HT1080 (cell line): Measurements from ENCODE around the gene OLFML1. TPM values are rescaled to one million over a fixed set of nuclear protein-coding genes. Genes with fewer than 3 reads are reported as not detected.
"Not testable (repeated sequence)": the region's sequence is repeated elsewhere in the genome, so short reads cannot be mapped to it uniquely, and the experiment has no call there.

Source experiments
- DNase-seq: peaks from one replicate; pipeline ENCODE4 v3.0.0-alpha.2; 2015; ENCODE audit warnings: low read depth
- total RNA-seq: library from RNA; depleted of rRNA; stranded (reverse); fragments of >200 nt; shearing (Covaris generic); gene quantifications from 2 replicates; pipeline ENCODE4 v1.2.3, GENCODE V29; 2014

OLFML1 gene
- total RNA-seq, 1 experiment from 2014 or later = not detected

DNA sequence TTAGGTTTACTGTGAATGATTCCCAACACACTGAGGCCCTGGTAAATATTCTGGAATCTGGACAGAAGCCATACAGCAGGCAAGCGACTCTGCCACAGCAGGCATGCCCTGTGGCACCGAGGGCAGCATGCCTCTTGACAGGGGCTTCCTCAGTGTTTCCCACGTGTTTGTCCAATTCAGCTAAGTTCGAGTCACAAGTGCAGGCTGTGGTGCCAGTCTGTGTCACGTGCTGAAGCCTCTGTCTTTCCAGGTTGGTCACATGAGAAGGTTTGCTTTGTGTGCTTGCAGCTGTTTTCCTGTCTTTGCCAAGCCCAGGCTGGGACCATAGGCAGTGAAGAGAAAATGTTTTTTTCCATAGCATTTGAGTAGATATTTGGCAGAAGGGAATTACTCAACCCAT, 26.1 kb downstream of the OLFML1 start:
- DNase-seq = no peak

DNA sequence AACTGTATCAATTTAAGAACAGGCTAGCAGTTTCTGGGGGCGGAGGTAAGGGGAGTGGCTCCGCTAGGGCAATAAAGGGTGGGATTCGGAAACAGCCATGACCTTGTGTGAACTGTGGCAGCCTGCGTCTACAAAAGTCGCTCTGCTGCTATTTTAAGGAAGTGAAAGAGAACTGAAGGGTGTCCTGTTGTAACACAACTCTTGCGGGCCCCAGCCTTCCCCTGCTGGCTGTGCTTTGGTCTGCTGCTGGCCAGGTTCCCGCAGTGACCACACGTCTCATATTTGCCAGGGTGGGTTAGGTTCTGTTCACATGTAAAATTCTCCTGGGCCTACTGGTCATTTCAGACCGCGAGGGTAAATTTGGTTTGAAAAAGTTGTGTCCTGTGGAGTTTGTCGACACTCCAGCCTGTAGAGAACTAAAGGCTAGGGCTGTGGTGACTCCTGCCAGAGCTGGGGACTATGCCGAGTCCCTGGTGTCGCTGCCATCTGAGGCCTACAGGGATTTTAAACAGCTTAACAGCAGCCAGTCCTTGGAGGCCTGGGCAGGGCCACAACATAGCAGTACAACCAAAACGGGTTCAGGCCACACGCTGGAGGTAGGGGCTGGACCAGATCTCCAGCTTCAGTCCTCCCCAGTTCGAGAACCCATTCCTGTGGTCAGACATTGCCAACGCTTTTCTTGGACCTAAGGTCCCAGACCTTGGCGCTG, 27.4 kb downstream of the OLFML1 start:
- no peak for DNase-seq

DNA sequence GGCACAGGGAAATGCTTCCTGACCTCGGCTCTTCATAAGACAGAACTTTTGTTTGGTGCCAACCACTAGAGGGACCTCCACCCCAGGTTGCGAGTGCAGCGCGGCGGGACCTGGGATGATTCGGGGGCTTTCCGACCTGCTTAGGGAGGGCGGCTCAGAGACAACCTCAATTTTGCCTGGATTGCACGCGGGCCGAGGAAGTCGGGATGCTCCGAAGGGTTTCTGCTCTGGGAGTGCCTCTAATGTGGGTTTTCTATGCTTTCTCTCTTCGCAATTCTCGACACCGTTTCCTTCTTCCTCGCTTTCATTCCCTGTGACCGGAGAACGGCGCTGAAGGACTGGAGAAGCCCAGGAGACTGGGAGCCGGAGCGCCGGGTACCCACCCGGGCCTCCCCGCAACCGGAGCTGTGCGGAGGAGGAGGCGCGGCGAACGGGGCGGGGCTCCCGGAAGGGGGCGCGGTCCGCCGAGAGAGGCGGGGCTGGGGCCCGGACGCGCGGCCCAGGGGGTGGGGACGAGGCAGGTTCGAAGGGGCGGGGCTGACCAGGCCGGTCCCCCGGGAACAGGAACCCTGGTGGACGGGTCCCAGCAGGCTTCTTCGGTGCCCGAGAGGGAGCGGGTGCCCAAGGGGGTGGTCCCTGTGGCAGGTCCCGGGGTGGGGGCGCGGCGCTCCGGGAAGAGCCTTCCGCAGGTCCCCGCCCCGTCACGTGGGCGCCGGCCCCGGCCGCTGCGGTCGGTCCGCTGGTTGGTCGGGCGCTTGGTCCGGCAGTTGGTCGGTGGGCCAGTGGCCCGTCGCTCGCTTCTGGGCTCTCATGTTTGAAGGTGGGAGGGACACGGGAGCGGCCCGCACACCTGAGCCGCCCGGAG, 28.2 kb downstream of the OLFML1 start, which contains the start of gene PPFIBP2:
Gene PPFIBP2, plus strand, starts transcription at position 766 of the 865 bp plus-strand sequence. CDS start 35,477 bp downstream, outside the sequence.
- DNase-seq = peak; percentile 51

DNA sequence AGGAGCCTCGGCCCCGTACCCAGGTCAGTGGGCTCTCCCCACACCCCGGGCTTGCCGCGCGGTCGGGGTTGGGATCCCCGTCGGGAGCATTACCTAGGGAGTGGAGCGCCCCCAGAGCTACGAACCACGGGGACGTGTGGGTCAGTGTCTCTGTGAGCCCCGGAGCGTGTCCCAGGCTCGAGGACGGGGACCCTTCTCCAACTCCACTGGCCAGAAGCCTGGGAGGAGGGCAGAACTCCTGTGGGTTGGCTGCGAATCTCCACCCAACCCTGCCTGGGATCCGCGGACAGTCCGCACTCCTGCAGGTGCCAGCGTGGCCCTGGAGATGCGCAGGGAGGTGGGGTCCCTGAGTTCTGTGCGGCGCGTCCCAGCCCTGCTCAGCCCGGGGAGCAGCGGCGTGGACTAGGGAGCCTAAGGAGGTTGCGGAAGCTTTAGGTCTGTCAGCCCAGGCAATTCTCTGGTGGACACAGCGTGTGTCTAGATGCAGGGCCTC, 28.8 kb downstream of the OLFML1 start:
- no peak for DNase-seq

DNA sequence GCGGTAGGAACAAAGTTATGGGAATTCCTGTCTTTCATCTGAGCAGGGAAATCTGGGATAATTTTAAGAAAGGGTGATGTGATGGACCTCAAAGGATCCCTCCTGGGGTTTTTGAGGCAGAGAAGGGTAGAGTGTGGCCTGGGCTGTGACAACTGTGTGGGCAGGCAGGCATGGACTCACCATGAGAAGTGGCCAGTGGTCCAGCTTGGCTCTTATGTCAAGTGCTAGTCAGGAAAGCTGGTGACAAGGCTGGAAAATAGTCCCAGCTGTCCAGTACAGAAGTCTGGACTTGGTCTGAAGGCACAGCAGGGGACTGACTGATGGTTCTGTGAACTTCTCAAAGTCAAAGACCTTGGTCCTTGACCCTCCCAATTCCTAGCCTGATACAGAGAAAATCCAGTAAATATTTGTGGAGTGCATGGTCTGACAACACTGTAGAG, 30.2 kb downstream of the OLFML1 start:
- DNase-seq = no peak

DNA sequence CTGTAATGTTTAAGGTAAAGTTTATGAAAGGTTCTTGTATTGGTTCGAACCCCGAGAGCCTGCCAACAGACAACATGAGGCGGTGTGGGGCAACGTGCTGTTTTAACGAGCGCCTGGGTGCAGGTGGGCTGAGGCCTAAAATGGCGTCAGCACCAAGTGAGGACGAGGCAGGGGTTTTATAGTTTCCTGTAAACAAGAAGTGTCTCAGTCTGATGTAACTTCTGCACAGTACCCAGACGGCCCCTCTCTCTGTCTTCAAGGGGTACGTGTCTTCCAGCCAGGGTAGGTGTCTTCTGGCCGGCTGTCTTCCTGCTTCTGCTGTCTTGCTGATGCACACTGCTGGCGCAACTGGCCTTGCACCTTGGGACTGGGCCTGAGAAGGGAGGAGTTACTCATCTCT, 31.2 kb downstream of the OLFML1 start:
- DNase-seq = no peak

DNA sequence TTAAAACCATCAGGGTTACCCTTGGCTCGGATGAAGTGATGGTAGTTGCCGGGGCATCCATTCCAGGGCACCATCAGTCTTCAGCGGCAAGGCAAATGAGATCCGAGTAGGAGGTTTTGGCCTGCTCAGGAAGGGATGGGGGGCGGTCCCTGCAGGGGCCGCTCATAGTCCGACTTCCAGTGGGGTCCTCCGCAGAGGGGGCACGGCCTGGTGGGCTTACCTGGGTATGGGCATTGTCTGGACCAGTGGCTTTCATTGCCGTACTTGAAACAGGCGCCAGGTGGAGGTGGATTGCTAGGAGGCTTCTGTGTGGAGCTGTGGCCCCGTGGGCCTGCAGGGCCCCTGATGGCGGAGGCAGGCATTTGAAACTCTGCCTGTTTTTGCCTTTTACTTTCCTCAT, 32.4 kb downstream of the OLFML1 start:
- not testable (repeated sequence) for DNase-seq

DNA sequence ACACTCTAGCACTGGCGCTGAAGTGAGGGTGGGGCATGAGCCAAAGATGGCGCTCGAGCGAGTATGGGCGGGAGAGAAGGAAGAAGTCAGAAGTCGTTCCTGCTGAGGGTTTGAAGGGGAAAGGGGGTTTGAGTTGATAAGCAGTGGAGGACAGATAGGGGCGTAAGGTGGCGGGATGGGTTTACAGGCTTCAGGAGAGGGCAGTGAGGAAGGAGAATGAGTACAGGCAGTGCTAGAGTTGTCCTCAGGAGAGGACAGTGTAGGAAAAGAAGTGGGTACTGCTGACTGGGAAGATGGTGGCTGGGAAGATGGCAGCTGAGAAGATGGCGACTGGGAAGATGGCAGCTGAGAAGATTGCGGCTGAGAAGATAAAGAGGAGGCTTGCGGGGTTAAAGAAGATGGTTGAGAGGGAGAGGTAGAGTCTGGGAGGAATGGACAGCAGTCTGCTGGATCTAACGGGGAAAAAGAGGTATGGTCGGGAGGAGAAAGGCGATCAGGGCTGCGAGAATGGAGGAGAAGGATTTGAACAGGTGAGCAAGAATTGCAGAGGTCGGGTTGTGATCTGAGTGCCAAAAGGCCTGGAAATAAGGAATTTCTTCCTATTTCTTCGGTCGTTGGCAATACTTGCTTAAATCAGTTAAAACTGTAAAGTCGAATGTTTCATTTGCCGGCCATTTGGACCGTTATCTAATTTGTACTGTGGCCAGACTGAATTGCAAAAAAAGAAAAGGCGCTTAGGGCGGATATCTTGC, 33.7 kb downstream of the OLFML1 start:
- no peak for DNase-seq

DNA sequence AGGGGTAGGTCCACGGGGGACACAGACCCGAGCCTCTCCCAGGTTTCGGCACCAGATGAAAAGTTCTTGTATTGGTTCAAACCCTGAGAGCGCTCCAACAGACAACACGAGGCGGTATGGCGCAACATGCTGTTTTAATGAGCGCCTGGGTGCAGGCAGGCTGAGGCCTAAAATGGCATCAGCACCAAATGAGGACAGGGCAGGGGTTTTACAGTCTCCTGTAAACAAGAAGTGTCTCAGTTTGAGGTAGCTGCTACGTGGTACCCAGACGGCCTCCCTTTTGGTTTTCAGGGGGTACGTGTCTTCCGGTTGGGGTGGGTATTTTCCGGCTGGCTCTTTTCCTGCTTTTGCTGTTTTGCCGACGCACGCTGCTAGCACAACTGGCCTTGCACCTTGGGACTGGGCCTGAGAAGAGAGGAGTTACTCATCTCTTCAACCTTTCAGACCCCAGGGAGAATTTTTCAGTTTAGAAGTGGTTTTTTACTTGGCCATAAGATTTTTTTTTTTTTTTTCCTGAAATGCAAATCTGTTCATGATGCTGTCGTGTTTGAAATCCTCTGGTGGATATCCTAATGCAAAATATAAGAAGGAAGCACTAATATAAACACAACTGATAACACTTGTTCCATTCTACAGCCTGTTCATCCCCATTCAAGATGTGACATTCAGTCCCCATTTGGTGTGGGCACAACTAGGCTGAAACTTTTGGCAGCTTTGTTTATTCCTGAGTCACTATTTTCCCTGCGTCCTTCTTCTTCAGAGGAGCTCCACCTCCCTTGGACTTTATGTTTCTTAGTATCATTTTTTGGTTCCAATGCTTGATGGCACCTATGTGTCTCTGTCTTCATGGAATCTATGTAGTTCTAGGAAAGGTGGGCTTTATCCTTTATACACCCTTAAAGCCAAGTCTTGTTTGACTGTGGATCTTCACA, 35.0 kb downstream of the OLFML1 start:
- no peak for DNase-seq

DNA sequence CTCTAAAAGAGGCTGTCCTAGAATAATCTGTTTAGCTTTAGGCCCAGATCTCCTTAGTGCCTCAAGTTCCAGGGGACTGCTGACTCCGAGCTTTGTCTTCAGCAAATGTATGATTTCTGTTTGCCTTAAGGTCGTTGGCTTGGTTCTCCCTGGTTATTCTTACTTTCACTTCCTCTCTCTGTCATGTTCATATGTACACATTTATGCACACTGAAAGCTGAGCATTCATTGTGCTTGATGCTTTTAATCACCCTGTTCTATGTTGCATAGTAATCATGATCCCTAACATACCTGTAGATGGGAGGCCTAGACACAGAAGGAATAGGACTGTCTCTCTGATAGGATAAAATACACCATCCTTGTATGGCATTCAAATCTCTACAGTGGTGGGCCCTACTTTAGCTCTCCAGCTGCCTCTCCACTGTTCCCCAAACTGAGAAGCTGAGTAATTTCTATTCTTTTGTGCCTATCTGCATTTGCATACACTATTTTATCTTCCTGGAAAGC, 35.7 kb downstream of the OLFML1 start:
- DNase-seq = no peak

DNA sequence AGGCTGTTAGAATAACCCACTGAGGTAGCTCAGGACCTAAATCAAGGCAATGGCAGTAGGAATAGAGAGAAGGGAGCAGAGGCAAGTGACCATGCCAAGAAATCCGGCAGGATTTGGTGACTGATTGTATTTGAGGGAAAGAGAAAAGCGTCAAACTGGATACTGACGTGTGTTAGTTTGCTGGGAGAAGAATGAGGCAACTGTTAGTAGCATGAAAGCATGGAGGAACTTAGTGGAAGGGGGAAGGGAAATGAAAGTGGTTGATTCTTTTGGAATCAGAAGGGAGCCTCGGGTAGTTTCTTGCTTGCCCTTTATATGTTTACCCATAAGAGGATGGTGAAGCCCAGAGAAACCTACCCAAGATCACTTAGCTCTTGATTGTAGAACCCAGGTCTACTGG, 36.8 kb downstream of the OLFML1 start:
- DNase-seq = no peak

DNA sequence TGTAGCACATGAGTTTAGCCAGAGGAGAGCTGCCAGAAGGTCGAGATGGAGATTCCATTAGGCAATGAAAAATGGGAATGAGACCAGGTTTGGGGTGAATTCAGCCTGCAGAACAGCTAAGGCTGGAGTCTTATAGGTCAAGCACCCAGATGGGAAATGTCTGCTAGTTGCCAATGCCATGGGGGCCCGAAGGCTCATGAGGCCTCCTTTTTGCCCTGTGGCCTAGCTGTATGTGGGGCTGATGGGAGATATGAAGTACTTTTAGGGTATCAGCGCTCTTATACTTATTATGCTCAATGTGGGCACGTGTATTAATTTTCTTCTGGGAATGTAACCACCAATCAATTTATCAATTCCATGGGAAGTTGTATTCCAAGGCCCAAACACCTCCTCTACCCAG, 37.2 kb downstream of the OLFML1 start:
- no peak for DNase-seq

DNA sequence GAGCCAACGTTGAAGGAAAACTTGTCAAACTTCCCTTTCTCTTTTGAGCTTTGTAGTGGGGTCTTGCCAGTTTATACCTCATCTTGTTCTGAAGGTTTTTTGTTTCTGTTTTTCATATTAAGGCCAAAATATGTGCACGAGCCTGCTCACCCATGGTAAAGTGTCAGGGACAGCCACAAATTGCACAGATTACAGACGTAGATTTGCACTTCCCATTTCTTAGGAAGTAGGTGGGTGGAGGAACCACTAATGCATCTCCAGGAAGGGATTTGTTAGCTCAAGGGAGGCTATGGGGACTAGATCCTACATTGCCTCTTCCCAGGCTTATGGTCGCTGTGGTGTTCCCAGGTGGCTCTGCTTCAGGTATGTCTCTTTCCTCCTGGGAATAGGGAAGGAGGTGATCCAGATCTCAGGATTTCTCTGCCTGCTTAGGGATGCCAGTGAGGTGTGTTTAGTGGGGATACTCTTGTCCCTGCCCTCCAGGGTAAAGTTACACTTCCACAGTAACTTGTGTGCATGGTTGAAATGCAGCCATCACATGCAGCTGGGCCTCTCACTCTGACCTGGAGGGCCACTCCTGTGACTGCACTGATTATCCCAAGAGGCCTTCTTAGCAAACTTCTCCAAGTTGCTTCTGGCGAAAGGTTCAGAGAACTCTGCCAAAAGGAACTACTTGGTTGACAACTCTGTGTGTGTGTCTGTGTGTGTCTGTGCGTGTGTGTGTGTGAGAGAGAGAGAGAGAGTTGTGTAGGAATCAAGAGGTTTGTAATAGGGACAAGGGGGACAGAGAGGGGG, 38.3 kb downstream of the OLFML1 start:
- no peak for DNase-seq

DNA sequence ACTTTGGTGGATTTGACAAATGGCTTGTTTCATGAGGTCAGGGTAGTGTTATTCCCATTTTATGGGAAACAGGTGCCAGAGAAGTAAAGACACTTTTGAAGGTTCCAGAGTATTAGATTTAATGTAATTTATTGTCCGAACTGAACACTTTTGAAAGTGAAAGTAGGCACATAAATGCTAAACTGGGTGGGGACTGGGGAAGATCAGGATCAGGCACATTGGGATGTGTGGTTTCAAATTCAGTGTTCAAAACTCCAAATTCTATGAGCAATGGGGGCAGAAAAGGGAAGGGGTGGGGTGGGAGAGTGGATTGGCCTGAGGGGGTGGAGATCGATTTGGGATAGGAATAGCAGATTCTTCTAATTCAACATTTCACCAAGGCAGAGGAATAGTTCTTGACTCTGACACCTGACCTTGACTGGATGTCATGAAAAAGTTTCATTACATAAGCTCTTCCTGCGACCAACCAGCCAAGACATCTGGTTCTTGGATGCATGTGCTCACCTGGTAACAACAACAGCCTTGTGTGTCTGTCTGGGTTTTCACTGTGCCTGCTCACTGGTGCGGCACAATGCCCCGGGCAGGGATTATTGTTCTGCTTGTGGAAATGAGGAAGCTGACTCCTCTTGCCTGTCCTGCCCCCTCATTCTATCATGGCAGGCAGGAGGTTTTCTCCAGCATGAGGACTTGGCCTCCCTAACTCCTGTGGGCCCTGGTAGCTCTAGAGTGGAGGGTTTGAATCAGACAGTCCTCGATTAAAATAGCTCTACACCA, 39.3 kb downstream of the OLFML1 start:
- DNase-seq = no peak

DNA sequence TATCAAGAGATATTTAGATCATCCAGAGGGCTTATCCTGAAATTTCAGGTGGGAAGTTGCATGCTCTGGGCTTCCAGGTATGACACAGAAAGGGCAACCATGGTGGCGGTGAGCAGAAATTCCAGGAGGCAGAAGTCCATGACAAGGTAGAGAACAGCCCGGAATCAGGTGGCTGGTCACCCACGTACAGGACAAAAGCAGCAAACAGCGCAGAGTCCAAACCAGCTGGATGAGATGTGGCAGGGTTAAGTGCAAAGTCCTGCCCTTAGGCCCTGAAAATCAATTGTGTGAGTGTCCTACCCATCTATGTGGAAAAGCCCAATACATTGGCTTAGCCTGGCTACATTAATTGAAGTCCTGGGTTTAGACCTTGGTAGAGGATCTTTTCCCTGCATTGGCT, 40.1 kb downstream of the OLFML1 start:
- no peak for DNase-seq

DNA sequence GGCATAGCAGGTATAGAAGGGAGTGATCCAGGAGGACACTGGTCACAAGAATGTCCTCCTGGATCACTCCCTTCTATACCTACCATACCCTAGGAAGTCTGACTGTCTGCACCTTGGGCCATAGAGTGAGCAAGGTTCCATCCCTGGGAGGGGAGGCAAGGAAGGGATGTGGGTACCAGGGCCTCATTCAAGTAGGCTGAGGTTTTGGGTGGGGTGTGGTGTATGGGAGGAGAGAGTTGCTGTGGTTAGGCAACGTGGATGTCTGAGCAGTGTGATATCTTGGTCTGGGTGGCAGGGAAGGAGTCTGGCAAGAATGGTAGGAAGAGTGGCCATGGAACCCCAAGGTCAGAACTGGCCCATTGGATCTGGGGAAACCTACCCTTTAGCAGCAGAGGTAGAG, 41.7 kb downstream of the OLFML1 start:
- DNase-seq = no peak

DNA sequence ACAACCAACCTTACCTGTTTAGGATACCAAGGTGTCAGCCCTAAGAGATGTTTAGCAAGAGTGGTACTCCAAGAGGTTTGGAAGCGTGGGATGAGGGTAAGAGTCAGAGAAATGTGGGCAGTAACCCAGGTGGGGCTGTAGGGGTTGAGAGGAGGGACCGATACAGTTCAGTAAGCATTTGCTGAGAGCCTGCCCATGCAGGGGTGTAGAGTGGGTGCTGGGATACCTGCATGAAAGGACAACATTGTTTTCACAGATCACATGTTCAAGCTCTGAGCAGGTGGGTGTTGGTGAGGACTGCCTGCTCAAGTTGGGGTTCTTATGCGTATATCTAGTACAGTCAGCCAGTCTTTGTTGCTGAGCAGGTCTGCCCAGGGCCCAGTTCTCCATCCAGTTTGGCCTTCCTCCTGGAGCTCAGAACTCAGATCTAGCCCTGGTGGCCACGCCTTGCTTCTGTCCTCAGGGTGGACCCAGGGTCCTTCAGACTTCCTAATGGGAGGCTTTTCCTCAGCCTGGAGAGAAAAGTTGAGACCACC, 43.3 kb downstream of the OLFML1 start:
- no peak for DNase-seq

DNA sequence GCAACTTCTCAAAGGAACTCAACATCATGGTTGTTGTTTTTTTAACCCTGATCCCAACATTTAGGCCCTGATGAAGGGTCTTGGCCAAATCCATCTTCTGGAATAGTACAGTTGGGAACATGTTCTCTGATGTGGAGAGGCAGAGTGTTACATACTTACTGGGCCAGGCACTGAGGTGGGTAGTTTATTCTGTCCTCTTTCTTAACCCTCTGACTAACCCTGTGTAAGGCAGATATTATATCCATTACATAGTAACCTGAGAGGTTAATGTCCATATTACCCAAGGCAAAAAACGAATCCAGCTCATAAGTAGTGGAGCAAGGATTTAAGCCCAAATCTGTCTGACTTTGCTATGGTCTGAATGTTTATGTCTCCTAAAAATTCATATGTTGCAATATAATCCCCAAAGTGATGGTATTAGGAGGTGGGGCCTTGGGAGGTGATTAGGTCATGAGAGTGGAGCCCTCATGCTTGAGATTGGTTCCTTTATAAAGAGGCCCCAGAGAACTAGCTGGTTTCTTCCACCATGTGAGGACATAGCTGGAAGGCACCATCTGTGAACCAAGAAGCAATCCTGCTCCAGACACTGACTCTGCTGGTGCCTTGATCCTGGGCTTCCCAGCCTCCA, 44.8 kb downstream of the OLFML1 start:
- no peak for DNase-seq
